Measurements from ENCODE around the gene TEDDM1.
"Not testable (repeated sequence)": the region's sequence is repeated elsewhere in the genome, so short reads cannot be mapped to it uniquely, and the experiment has no call there.

The TEDDM1 gene

DNA sequence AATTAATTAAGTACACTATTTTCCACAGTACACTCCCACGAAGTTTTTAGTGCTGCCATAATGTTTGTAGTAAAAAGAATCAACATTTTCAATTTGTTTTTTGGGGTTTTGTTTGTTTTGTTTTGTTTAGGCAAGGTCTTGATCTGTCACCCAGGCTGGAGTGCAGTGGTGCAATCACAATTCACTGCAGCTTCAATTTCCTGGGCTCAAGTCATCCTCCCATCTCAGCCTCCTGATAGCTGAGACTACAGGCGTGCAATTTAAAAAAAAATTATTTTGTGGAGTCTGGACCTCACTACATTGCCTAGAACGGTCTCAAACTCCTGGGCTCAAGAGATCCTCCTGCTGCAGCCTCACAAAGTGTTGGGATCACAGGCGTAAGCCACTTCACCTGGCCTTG is 20.3 kb downstream of the TEDDM1 start:
- DNase-seq (ENCODE audit: low read depth) = no peak

GRCh38 chr1:182379781-182380180 is 20.7 kb downstream of the TEDDM1 start:
- DNase-seq (ENCODE audit: low read depth) = not testable (repeated sequence)

DNA sequence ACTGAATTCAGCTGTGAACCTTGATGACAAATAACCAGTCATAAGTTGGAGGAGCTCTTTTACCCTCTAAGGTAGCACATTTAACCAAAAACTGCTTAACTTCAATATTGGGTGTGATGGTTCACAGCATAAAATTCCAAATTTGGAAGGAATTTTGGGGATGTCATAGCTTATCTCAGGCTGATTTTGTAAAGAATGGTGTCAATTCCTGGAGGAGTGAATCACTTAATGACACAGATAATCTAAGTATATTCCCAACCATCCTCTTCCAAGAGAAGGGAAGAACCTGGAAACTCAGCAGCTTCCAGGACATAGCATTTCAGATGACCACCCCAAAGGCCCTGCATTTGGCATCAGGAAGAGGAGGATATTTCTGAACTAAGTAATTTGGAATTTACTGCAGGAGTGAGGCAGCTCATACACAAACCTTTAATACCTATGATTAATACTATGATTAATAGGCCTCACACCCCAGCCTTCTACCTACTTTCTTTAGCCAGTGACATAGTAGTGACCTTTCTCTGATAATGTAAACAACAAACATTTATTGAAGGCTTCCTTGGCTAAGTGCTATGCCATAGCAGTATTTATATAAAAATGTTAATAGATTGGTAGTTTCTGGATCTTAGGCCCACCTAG is 23.4 kb downstream of the TEDDM1 start:
- DNase-seq (ENCODE audit: low read depth) = no peak

GRCh38 chr1:182374101-182374834 is 26.2 kb downstream of the TEDDM1 start:
- no peak for DNase-seq (ENCODE audit: low read depth)

DNA sequence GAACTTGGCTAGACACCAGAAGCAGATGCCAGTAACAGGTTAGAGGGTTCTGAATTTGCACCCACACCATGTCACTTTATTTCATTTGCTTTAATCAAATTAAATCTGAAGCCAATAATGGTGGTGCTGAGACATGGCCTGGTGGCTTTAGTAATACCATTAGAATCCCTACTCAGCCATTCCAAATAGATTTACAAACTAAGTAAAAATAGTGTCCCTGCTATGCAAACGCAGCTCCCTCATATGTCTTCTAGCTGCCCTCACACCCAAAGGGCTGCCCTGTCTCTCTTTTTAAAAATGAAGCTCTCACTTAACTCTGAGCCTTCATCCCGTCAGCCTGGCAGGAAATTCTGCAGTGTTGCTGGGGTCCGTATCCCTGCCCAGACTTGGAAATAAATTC is 29.9 kb downstream of the TEDDM1 start:
- no peak for DNase-seq (ENCODE audit: low read depth)

- no peak for DNase-seq (ENCODE audit: low read depth)
Observed at GRCh38 chr1:182368903-182369302, 31.6 kb downstream of the TEDDM1 start.

GRCh38 chr1:182368358-182368757 is 32.1 kb downstream of the TEDDM1 start:
- DNase-seq (ENCODE audit: low read depth) = no peak

GRCh38 chr1:182367926-182368325 is 32.5 kb downstream of the TEDDM1 start:
- no peak for DNase-seq (ENCODE audit: low read depth)

- DNase-seq (ENCODE audit: low read depth) = no peak
Observed at GRCh38 chr1:182366596-182366995, 33.9 kb downstream of the TEDDM1 start.

- no peak for DNase-seq (ENCODE audit: low read depth)
Observed at GRCh38 chr1:182359645-182360044, 40.8 kb downstream of the TEDDM1 start.

- no peak for DNase-seq (ENCODE audit: low read depth)
Observed at GRCh38 chr1:182357913-182358312, 42.6 kb downstream of the TEDDM1 start.

DNA sequence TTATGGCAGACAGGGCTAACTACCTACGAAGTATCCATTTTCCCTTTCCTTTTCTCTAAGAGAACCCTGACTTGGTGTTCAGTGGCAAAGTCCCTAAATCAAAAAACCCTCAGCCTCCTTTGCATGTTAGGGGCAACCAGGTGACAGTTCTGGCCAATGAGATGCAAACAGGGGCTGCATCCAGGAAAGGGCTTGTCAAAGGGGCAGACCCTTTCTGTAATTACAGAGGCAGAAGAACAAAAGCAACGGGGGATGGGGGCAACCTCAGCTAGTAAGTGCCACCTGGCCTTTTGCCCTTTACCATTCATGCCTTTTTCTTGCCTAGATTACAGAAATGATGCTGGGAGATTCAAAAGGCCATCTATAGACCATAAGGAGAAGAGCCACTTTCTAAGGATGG is 43.3 kb downstream of the TEDDM1 start:
- no peak for DNase-seq (ENCODE audit: low read depth)

- DNase-seq (ENCODE audit: low read depth) = no peak
Observed at GRCh38 chr1:182355723-182356098, 44.8 kb downstream of the TEDDM1 start.

- DNase-seq (ENCODE audit: low read depth) = no peak
Observed at GRCh38 chr1:182351790-182352364, 48.6 kb downstream of the TEDDM1 start.

DNA sequence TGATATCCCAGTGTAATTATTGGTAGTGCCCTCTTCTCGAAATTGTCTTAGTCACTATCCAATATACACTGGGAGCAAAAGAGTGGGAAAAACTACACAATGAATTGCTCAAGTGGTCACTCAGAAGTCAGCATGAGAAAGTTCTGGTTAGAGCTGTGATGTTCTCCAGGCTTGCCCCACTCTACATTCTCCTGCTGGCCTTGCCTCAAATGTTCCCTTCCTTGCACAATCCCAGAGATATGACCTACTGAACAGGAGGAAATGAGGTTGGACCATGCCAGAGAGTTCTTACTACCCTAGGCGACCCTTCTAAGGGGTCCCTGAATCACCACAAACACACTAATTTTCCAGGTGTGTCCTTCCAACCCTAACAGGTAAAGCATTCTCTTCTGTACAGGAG is 49.6 kb downstream of the TEDDM1 start:
- DNase-seq (ENCODE audit: low read depth) = no peak

DNA sequence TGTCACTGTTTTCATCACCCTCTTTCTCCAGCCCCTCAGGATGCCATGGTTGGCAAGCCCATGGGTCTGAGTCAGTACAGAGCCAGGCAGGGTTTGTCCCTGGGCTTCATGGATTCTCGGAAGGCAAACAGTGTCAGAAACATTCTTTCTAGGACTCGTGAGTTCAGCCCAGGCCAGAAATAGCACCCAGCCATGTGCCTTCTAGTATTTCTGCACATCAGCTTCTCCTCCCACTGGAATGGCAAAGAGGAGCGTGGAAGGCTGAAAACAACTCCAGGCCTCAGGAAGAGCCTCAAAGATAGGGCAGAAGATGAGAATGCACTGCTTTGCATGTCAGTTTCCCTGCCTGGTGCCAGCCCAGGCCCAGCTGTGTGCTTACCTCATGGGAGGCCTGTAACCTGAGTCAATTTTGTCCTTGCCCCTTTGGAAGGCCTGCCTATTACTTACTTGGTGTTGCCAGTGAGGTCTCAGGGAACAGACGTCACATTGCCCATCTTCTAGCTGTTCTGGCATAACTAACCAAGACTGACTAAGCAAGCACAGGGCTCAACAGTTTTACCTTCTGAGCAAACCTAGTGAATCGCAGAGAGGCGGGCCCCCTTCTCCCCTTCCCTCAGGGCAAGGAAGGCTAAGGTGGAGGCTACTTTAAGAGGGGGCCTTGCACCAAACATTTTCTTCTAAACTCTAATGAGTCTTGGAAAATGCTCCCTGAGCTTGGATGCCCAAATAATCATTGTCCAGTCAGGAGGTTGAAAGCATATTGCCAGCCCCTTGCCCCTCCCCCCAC is 51.3 kb downstream of the TEDDM1 start:
- DNase-seq (ENCODE audit: low read depth) = no peak
